ENCODE measurements around the gene RAI14.

Gene RAI14

DNA sequence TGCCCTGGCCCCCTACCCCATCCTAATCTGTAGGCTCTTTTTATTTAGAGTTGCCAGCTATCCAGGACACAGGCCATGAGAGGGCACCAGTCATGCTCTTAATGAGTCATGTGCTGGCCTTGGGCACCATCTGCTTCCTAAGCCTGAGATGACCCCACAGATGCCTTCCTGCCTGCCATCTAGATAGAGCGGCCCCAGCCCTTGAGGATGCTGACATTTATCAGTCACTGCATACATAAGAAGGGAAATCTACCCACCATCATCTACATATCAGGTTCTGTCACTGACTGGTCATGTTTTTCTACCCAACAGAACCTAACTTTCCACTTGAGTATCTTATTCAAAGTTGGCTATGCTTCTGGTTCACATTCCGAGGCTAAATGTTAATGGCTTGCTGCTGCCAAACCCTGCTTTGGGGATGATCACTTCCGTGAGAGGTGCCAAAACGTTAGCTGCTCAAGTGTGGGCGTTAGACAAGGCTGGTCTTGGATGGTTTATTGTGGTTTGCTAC lies 132.9 kb downstream of the RAI14 start:
- H3K4me3 ChIP-seq (ENCODE audit: low read length), result no peak overlapping the region
- TF ChIP-seq ZNF274 (IDR thresholded peaks at IDR 0.05; ENCODE audit: low read depth, low read length), result no peak

- no peak for TF ChIP-seq ZNF274 (IDR thresholded peaks at IDR 0.05; ENCODE audit: low read depth, low read length)
- no peak overlapping the region for H3K4me3 ChIP-seq (ENCODE audit: low read length)
These were observed 133.5 kb downstream of the RAI14 start for GRCh38 chr5:34789639-34790038.

- TF ChIP-seq ZNF274 (IDR thresholded peaks at IDR 0.05; ENCODE audit: low read depth, low read length), result no peak
- no peak overlapping the region for H3K4me3 ChIP-seq (ENCODE audit: low read length)
These were observed 133.9 kb downstream of the RAI14 start for GRCh38 chr5:34790069-34790468.

DNA sequence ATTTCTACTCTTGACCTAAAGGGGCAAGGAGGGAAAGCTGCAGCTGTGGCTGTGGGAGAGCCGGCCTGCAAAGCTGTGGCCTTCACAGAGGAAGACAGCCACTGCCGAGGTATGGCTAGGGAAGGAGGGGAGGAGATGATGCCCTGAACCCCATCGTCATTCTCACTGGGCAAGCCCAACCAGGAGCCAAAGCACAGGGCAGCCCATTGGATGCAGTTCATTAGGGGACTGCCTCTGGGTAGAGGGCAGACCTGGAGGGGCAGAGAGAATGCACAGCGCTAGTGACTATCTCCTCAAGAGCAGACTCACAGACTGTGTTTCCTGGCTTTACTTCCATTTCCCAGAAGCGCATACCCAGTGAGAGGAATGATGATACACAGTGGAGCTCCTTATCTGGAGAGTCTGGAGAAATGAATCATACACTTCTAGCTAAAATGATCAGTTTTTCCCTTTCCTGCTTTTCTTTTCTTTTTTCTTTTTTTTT lies 135.7 kb downstream of the RAI14 start:
- TF ChIP-seq ZNF274 (IDR thresholded peaks at IDR 0.05; ENCODE audit: low read depth, low read length), result no peak
- H3K4me3 ChIP-seq (ENCODE audit: low read length), result no peak overlapping the region

DNA sequence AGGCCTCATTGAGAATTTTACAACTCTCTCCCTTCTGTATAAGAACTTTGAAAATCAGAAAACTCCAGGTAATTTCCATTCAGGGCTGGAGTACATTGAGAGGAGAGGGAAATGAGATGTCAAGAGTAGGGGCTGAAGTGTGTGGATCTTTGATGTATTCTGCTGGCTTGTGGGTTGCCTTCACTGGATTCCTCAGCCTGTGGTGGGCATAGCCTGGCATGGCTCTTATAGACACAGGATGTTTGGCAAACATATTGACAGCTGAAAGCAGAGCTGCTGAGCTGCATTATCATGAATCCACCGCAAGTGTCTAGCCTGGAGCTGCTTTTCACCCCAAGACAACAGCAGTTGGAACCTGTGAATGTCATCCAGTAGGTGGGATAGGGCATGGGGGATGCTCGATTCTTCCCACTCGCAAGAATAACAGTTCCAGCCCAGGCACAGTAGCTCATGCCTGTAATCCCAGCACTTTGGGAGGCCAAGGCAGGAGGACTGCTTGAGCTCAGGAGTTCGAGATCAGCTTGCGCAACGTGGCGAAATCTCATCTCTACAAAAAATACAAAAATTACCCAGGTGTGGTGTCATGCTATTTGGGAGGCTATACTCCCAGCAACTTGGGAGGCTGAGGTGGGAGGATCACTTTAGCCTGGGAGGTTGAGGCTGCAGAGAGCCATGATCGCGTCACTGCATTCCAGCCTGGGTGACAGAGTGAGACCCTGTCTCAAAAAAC lies 146.9 kb downstream of the RAI14 start:
- no peak for TF ChIP-seq ZNF274 (IDR thresholded peaks at IDR 0.05; ENCODE audit: low read depth, low read length)
- H3K4me3 ChIP-seq (ENCODE audit: low read length), result no peak overlapping the region

GRCh38 chr5:34803974-34804732 lies 148.0 kb downstream of the RAI14 start:
- no peak overlapping the region for H3K4me3 ChIP-seq (ENCODE audit: low read length)
- TF ChIP-seq ZNF274 (IDR thresholded peaks at IDR 0.05; ENCODE audit: low read depth, low read length), result no peak

GRCh38 chr5:34804913-34805312 lies 148.8 kb downstream of the RAI14 start:
- TF ChIP-seq ZNF274 (IDR thresholded peaks at IDR 0.05; ENCODE audit: low read depth, low read length), result no peak

GRCh38 chr5:34806532-34806931 lies 150.4 kb downstream of the RAI14 start:
- TF ChIP-seq ZNF274 (IDR thresholded peaks at IDR 0.05; ENCODE audit: low read depth, low read length), result no peak
- H3K4me3 ChIP-seq (ENCODE audit: low read length), result no peak overlapping the region

More at GRCh38 chr5:34804913-34805312, 148.8 kb downstream of the RAI14 start:
- H3K4me3 ChIP-seq (ENCODE audit: low read length), result no peak overlapping the region

GRCh38 chr5:34811706-34812105 lies 155.6 kb downstream of the RAI14 start:
- TF ChIP-seq ZNF274 (IDR thresholded peaks at IDR 0.05; ENCODE audit: low read depth, low read length), result no peak
- no peak overlapping the region for H3K4me3 ChIP-seq (ENCODE audit: low read length)

- no peak for TF ChIP-seq ZNF274 (IDR thresholded peaks at IDR 0.05; ENCODE audit: low read depth, low read length)
- no peak overlapping the region for H3K4me3 ChIP-seq (ENCODE audit: low read length)
These were observed 157.4 kb downstream of the RAI14 start for GRCh38 chr5:34813509-34813908.

- no peak for TF ChIP-seq ZNF274 (IDR thresholded peaks at IDR 0.05; ENCODE audit: low read depth, low read length)
These were observed 161.6 kb downstream of the RAI14 start for GRCh38 chr5:34817558-34818351.

DNA sequence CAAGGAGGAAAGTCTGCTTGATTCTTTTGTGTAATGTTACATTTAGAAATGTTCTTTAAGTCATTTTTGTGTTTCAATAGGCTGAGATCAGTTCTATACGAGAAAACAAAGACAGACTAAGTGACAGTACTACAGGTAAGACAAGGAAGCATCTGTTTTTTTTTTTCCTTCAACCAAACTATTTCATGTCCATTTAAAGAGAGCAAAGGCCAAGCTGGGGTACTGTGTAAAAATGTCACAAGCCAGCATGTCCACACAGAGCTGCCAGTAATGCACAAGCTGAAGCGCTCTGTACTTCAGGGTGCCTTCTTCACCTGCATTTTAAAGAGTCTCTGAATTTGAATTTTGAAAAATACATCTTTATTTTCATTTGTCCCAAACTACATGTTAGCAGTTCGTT lies 162.6 kb downstream of the RAI14 start:
- H3K4me3 ChIP-seq (ENCODE audit: low read length), result no peak overlapping the region
- TF ChIP-seq ZNF274 (IDR thresholded peaks at IDR 0.05; ENCODE audit: low read depth, low read length), result no peak

More at GRCh38 chr5:34817558-34818351, 161.6 kb downstream of the RAI14 start:
- no peak overlapping the region for H3K4me3 ChIP-seq (ENCODE audit: low read length)

GRCh38 chr5:34820593-34820992 lies 164.5 kb downstream of the RAI14 start:
- no peak overlapping the region for H3K4me3 ChIP-seq (ENCODE audit: low read length)
- TF ChIP-seq ZNF274 (IDR thresholded peaks at IDR 0.05; ENCODE audit: low read depth, low read length), result no peak
